Activated T-helper 17 cell treated with anti-CD3 and anti-CD28 coated beads, Interleukin-2, amount 50 U/mL, for 72 hours (primary cell): ENCODE measurements around the gene ASB2. TPM values are rescaled to one million over a fixed set of nuclear protein-coding genes. Genes with fewer than 3 reads are reported as not detected.

Experiments
- ATAC-seq: fragments of 150-1000 bp; cut with Tn5 transposase; replicated peaks from 2 replicates; pipeline ENCODE4 v1.10.0; 2021; ENCODE audit warnings: mild to moderate bottlenecking, moderate library complexity
- H3K27ac Mint-ChIP-seq: one replicate; pipeline ENCODE4 v1.8.0; 2022; ENCODE audit warnings: mixed read lengths
- H3K27me3 Mint-ChIP-seq: one replicate; pipeline ENCODE4 v1.8.0; 2022; ENCODE audit warnings: mixed read lengths
- H3K36me3 Mint-ChIP-seq: one replicate; pipeline ENCODE4 v1.8.0; 2022; ENCODE audit warnings: low read depth, mild to moderate bottlenecking, mixed read lengths
- H3K4me1 Mint-ChIP-seq: one replicate; pipeline ENCODE4 v1.8.0; 2022; ENCODE audit warnings: mixed read lengths
- H3K4me3 Mint-ChIP-seq: one replicate; pipeline ENCODE4 v1.8.0; 2022; ENCODE audit warnings: mild to moderate bottlenecking, mixed read lengths
- H3K9me3 Mint-ChIP-seq: one replicate; pipeline ENCODE4 v1.8.0; 2022; ENCODE audit warnings: mixed read lengths
- total RNA-seq, 2 donors: library from RNA; stranded (reverse); gene quantifications; one replicate each; pipeline ENCODE4 v1.2.3, GENCODE V29; 2022

Gene ASB2
- total RNA-seq, 2 donors from 2014 or later = 48.5 to 68.7 TPM

DNA sequence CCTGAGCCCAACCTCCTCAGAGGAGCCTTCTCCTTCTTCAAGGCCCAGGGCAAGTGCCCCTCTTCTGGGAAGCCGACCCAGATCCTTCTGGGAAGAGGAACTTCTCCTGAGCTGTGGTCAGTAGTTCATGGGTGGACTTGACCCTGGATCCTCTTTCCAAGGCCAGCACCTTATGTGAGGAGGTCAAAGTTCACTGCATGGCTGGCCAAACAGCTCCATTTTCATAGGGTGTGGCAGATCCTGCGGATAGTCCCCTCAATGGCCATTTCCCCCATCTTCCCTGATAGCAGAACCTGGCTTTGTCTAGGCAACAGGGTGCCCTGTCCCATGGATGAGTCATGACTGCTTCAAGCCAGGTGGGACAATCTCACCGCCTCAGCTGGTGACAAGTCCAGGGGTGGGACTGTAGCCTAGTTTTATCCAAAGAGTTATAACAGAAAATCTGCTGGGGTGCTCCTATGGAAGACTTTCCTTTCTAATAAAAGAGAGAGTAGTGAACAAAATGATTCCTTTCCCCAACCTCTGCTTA lies 10.4 kb downstream of the ASB2 start:
- Mint-ChIP-seq H3K4me1 (peaks cover 53% of the 10 kb centered on the region), H3K27me3 (no peaks in the 10 kb centered on the region)
- ATAC-seq = no peak

DNA sequence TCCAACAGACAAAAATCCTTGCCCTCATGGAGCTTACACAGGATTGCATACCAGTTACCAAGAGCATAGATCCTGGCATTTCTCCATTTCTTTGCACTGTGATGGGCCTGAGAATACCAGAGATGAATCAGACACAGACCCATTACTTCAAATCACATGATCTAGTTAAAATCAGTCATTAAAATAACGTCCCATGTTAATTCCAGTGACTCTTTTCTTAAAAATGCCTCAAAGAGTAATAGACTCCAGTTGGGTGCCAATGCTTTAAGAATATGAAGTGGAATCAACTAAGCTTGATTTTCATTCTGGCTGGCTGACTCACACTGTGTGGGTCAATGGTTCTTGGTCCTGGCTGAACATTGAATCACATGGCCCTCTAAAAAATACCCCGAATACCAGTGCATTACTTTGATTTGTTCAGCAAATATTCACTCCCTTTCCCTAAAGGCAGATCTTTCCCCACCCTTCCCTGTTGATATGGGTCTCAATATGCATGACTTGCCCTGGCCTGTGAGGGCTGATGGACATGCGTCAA lies 11.0 kb downstream of the ASB2 start:
- no peaks in the 10 kb centered on the region for H3K9me3 Mint-ChIP-seq
- peak overlapping the region; percentile 100 for H3K27ac Mint-ChIP-seq
- ATAC-seq = no peak
- H3K4me3 Mint-ChIP-seq = peak overlapping the region; percentile 85
- peaks cover 16% of the 10 kb centered on the region for H3K36me3 Mint-ChIP-seq
- H3K4me1 Mint-ChIP-seq = peaks cover 49% of the 10 kb centered on the region
- H3K27me3 Mint-ChIP-seq = no peaks in the 10 kb centered on the region

More for the DNA sequence above, 10.4 kb downstream of the ASB2 start:
- H3K4me3 Mint-ChIP-seq = peak overlapping the region; percentile 85
- H3K36me3 Mint-ChIP-seq = peaks cover 16% of the 10 kb centered on the region
- H3K27ac Mint-ChIP-seq = peak overlapping the region; percentile 100
- H3K9me3 Mint-ChIP-seq = no peaks in the 10 kb centered on the region

DNA sequence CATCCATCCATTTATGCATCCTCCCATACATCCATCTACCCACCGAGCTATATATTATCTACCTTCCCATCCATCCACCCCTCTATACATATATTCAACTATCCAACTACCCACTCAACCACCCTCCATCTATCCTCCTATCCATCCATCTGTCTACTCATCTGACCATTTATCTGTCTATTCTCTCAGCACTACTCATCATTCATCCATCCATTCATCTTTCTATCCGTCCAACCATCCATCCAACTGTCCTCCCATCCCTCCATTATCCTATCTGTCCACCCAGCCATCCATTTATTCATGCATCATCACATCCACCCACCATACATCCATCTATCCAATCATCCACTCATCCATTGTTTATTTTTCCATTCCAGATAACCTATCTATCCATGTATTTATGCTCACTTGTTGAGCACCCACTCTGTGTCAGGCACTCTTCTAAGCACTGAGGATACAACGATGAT lies 11.5 kb downstream of the ASB2 start:
- Mint-ChIP-seq H3K9me3 (no peaks in the 10 kb centered on the region), H3K4me1 (peaks cover 51% of the 10 kb centered on the region), H3K4me3 (peak overlapping the region; percentile 85), H3K27ac (peak overlapping the region; percentile 100), H3K36me3 (peaks cover 17% of the 10 kb centered on the region), H3K27me3 (no peaks in the 10 kb centered on the region)
- no peak for ATAC-seq

DNA sequence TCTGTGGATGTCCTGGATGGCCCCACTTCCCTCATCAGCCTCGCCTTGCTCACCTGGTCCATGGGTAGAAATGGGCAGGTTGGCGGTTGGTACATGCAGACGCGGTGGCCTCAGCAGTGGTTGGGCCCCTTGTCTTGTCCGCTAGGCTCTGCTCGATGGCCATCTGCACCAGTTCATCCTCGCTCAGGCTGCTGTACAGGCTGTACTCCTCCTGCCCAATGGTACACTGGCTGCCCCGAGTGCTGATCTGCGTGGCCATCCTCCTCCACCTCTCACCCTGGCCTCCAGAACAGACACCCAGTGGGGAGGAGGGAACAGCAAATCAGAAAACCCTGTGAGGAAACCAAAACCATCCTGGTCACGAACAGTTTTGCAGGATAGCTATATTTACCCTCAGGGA lies 12.1 kb downstream of the ASB2 start:
- peak overlapping the region; percentile 100 for H3K27ac Mint-ChIP-seq
- peak overlapping the region; percentile 85 for H3K4me3 Mint-ChIP-seq
- no peak for ATAC-seq
- peaks cover 57% of the 10 kb centered on the region for H3K4me1 Mint-ChIP-seq
- no peaks in the 10 kb centered on the region for H3K9me3 Mint-ChIP-seq
- H3K27me3 Mint-ChIP-seq = no peaks in the 10 kb centered on the region
- peaks cover 22% of the 10 kb centered on the region for H3K36me3 Mint-ChIP-seq

DNA sequence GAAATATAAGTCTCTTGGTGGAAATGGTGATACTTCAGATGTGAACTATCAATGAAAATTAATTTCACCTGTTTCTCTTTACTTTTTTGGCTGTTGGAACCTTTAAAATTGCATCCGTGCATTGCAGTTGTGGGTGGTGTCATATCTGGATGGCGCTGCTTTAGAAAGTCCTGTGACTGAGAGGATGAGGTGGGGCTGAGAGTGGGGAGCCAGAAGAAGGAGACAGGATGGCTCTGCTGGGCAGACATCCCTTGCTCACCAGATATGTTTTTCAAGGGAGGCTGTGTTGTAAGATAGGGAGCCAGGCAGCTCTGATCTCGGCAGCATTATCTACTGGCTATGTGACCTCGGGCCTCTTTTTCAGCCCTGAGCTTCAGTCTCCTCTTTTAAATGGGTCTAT lies 12.7 kb downstream of the ASB2 start:
- Mint-ChIP-seq H3K4me1 (peaks cover 57% of the 10 kb centered on the region), H3K27me3 (no peaks in the 10 kb centered on the region), H3K9me3 (no peaks in the 10 kb centered on the region), H3K36me3 (peaks cover 28% of the 10 kb centered on the region), H3K27ac (peak overlapping the region; percentile 100), H3K4me3 (peak overlapping the region; percentile 85)
- ATAC-seq = no peak

DNA sequence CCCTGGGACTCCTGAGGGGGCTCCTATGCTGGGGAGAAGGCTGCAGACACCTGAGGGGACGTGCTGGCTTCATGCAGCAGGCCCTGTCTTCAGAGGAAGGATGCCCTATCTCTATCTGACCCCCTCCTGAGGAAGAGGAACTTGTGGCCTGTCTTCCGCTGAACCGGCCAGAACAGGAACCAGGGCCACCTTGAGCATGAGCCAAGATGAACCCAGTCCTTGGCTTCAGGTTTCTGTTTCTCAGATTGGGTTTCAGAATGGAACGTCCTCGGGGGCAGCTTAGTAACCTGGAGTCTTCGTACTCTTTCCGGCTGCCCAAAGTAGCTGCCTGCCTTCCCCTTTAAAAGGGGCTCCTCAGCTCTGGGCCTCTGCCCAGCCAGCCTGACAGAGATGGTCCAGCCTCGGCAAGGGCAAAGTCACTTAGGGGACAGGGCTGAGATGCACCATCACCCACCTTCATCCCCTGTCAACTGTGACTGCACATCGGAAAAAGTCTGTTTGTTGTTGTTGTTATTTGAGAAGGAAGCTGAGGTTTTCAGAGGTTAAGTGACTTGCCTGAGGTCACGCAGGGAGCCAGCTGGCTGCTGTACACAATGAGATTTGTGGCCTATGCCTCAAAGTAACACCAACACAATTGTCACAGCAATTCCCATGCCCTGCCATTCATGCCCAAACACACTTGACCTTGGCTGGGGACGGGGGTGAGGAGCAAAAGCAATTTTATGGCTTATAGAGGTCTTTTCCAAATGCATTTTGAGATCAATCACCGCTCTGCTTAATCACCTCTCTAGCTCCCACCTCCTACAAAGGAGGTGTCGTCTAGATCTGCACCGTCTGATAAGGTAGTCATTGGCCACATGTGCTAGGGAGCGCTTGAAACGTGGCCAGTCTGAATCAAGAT lies 13.4 kb downstream of the ASB2 start:
- H3K9me3 Mint-ChIP-seq = no peaks in the 10 kb centered on the region
- peak overlapping the region; percentile 100 for H3K27ac Mint-ChIP-seq
- H3K4me3 Mint-ChIP-seq = peak overlapping the region; percentile 85
- peak; percentile 35 for ATAC-seq
- H3K4me1 Mint-ChIP-seq = peaks cover 62% of the 10 kb centered on the region
- H3K36me3 Mint-ChIP-seq = peaks cover 30% of the 10 kb centered on the region
- no peaks in the 10 kb centered on the region for H3K27me3 Mint-ChIP-seq

DNA sequence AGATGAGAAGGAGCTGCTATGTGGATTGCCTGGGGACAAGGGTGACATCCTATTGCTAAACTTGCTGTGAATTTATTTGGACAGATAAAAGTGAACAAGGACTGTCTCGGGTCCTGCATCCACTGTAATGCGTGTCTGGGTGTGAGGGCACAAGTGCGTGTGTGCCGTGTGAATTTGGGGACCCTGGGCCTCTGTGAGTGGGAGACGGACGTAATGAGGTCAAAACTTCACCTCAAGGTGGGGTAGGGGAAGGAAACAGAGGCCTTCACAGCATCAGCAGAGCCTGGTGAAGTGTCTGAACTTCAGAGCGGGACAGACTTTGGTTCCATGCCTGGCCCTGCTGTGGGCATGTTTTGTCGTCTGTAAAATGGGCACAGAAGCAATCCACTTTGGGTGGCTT lies 14.8 kb downstream of the ASB2 start:
- H3K4me3 Mint-ChIP-seq = peak overlapping the region; percentile 85
- ATAC-seq = no peak
- peaks cover 73% of the 10 kb centered on the region for H3K4me1 Mint-ChIP-seq
- H3K27me3 Mint-ChIP-seq = no peaks in the 10 kb centered on the region
- no peaks in the 10 kb centered on the region for H3K9me3 Mint-ChIP-seq
- H3K27ac Mint-ChIP-seq = peak overlapping the region; percentile 100
- H3K36me3 Mint-ChIP-seq = peaks cover 35% of the 10 kb centered on the region

DNA sequence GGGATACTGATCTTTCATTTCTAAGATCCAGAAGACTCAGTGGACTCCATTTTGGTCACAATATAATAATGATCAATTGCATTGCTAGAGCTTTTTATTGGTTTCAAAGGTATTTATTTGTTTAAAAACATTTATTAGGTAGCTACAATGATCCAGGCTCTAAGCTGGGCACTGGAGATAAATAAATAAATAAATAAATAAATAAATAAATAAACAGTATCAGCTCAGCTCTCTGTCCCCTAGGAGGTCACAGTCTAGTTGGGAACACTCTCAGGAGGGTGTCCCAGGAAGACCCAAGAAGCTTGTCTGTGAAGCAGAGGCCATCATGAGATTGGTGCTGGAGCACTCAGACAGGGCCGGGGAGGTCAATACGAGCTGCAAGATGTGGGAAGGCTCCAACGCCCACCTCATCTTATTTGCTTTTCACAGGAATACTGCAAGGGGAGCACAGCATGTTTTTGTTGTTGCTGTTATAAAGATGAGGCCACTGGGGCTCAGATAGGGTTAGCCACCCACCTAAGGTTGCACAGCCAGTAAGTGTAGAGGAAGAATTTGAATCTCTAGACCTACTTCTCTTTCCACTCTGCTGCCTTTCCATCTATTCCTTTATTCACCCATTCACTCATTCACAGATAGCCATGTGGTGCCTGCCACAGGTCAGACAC lies 15.5 kb downstream of the ASB2 start:
- peaks cover 78% of the 10 kb centered on the region for H3K4me1 Mint-ChIP-seq
- no peaks in the 10 kb centered on the region for H3K9me3 Mint-ChIP-seq
- H3K27me3 Mint-ChIP-seq = no peaks in the 10 kb centered on the region
- peaks cover 39% of the 10 kb centered on the region for H3K36me3 Mint-ChIP-seq
- no peak for ATAC-seq
- H3K27ac Mint-ChIP-seq = peak overlapping the region; percentile 100
- H3K4me3 Mint-ChIP-seq = peak overlapping the region; percentile 85

DNA sequence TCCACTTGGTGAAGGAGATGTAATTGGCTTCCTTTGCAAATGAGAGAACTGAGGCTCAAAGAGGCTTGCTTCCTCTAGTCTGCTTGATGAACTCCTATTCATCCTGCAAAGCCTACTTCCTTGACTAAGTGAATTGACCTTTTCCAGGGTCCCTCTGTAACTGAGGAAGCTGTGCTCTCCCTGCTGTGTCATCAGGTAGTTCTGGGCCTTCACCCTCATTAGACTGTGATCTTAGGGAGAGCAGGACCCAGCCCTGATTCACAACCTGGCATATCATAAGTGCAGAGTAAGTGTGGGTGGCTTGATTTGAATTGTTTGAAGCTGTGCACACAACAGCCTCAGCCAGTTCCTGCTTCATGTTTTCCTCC lies 16.3 kb downstream of the ASB2 start:
- peaks cover 75% of the 10 kb centered on the region for H3K4me1 Mint-ChIP-seq
- peak overlapping the region; percentile 85 for H3K4me3 Mint-ChIP-seq
- H3K27me3 Mint-ChIP-seq = no peaks in the 10 kb centered on the region
- peaks cover 47% of the 10 kb centered on the region for H3K36me3 Mint-ChIP-seq
- peak overlapping the region; percentile 100 for H3K27ac Mint-ChIP-seq
- peak; percentile 57 for ATAC-seq
- H3K9me3 Mint-ChIP-seq = no peaks in the 10 kb centered on the region

DNA sequence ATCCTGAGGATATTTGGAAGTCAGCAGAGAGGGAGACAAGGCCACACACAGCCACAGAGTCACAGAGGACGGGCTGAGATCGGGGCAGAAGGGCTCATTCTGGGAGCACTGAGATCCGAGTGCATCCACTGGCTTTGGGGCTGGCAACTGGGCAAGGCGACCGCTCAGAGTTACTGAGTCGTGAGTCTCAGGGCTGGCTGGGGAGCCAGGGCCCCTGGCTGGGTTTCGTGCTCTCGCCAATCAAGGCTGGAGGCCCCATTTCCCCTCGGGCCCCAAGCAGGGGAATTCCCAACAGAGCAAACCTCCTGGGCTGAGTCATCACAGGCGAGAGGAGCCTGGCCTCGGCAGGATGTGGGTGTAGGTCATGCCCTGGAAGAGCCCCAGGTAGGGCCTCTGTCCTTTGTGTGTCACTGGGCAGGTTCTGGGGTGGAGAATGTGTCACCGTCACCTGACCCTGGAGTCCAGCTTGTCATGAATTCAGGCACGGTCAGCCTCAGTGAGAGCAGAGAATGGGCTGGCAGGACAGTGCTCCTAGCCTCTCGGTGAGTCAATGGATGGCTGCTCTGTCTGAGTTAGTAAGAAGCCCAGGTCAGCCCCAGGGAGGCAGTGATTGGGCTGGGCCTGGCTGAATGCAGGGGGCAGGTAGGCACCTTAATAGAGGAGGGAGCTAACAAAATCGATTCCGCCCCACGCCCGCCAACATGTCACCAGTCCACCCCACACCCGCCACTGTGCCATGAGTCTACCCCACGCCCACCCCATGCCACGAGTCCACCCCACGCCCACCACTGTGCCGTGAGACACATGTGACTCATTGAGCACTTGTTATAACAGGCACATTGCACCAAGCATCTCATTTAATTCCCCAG lies 16.9 kb downstream of the ASB2 start:
- ATAC-seq = peak; percentile 77
- peaks cover 75% of the 10 kb centered on the region for H3K4me1 Mint-ChIP-seq
- H3K4me3 Mint-ChIP-seq = peak overlapping the region; percentile 85
- H3K27ac Mint-ChIP-seq = peak overlapping the region; percentile 100
- H3K27me3 Mint-ChIP-seq = no peaks in the 10 kb centered on the region
- peaks cover 53% of the 10 kb centered on the region for H3K36me3 Mint-ChIP-seq
- no peaks in the 10 kb centered on the region for H3K9me3 Mint-ChIP-seq

DNA sequence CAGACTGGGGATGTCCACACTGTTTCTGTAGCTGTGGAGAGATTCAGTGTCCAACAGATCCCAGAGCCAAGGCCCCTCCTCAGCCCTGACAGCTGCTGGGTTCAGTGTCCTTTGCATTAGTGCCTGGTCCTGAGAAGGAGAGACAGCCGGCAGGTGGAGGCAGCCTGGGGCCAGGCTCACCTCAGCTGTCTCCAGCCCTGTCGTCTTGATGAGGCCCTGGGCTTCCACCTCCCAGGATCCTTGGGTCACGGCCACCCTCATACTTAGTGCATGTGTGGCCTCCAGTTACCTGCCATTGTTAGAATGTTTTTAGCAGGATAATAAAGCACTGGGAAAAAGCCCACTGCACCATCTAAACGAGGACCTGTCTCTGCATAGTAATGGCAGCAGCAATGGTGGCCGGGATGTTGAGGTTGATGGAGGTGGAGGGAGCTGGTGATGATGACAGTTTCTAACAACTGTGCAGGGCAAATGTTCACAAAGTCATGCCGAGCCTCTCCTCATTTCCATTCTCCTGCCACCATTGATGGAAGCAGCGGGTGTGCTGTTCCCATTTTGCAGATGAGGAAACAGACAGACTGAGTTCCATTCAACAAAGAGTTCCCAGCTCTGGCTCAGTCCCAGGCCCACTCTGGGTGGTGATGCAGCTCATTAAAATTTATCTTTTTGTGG lies 17.7 kb downstream of the ASB2 start:
- Mint-ChIP-seq H3K4me3 (peak overlapping the region; percentile 85), H3K4me1 (peaks cover 77% of the 10 kb centered on the region), H3K9me3 (no peaks in the 10 kb centered on the region), H3K36me3 (peaks cover 60% of the 10 kb centered on the region), H3K27ac (peak overlapping the region; percentile 100), H3K27me3 (no peaks in the 10 kb centered on the region)
- ATAC-seq = no peak

DNA sequence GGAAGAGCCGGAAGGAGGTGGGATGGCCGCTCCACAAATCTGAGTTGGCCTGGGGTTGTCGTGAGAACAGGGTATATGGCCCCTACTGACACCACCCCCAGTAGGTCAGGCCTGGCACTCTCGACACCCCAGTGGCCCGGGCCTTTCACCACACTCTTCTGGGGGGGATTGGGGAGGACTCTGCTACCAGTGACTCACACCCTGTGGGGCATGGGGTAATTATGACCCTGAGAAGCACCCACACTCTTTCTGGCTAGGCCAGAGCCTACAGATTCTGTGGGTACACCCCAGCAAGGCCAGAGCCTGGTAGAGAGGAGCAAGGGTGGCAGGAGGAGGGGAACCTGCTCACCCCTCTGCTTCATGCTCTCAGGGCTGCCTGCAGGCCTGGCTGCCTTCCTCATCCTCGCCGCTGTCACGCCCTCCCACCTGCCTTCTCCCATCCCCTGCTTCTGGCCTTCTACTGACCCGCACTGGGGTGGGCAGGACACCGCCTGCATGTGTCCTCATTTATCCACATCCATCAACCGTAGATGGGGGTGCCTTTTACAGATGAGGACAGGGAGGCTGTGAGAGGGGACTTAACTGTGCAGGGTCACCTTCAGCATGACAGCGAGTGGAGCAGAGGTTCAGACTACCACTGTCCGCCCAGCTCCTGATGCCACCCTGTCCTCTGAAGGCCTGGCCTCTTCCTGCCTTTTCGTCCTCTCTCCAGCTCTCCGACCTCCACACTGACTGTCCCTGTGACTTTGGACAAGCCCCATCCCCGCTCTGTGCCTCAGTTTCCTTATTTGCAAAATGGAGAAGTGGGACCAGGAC lies 18.4 kb downstream of the ASB2 start:
- Mint-ChIP-seq H3K4me3 (peak overlapping the region; percentile 85), H3K9me3 (no peaks in the 10 kb centered on the region), H3K36me3 (peaks cover 62% of the 10 kb centered on the region), H3K27ac (peak overlapping the region; percentile 100), H3K27me3 (no peaks in the 10 kb centered on the region), H3K4me1 (peaks cover 70% of the 10 kb centered on the region)
- ATAC-seq = no peak

DNA sequence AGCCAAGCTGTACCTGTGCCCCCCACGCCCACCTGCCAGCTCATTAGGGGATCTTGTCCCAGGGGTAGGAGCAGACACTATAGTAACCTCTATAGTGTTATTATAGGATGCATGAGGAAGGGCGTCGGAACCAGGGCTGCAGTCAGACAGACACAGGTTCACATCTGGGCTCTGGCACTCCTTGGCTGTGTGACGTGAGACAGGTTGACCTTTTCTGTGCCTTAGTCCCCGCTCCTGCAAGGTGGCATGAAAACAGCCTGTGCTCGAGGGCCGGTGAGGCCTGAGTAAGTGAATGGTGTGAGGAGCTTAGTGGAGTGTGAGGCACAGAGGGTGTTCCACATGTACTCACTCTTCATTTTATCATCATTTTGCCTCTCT lies 19.0 kb downstream of the ASB2 start:
- H3K4me3 Mint-ChIP-seq = peak overlapping the region; percentile 85
- H3K4me1 Mint-ChIP-seq = peaks cover 70% of the 10 kb centered on the region
- H3K27ac Mint-ChIP-seq = peak overlapping the region; percentile 100
- H3K36me3 Mint-ChIP-seq = peaks cover 65% of the 10 kb centered on the region
- no peaks in the 10 kb centered on the region for H3K27me3 Mint-ChIP-seq
- ATAC-seq = no peak
- H3K9me3 Mint-ChIP-seq = no peaks in the 10 kb centered on the region
